ENCODE data around the gene TCN2.
"Not testable (repeated sequence)": the region's sequence is repeated elsewhere in the genome, so short reads cannot be mapped to it uniquely, and the experiment has no call there.

TCN2 gene

GRCh38 chr22:30578481-30578880, 28.5 kb upstream of the TCN2 start:
- DNase-seq (ENCODE audit: low spot score), result no peak

DNA sequence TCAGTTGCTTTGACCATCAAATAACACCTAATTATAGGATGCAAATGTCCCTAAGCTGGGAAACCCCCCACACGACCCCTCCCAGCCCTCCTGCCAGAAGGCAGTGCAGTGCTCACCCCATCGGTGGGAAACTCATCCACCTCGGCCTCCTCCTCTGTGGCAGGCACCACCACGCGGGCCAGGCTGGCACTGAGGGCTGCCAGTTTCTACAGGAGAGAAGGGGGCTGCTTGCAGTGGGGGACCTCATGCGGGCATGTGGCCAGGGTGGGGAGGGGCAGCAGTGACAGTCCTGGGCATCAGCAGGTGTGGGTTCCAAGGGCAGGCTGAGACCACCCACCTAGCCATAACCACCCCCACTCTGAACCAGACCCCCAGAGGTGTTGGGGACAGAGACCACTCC, 26.1 kb upstream of the TCN2 start:
- DNase-seq (ENCODE audit: low spot score), result no peak

DNA sequence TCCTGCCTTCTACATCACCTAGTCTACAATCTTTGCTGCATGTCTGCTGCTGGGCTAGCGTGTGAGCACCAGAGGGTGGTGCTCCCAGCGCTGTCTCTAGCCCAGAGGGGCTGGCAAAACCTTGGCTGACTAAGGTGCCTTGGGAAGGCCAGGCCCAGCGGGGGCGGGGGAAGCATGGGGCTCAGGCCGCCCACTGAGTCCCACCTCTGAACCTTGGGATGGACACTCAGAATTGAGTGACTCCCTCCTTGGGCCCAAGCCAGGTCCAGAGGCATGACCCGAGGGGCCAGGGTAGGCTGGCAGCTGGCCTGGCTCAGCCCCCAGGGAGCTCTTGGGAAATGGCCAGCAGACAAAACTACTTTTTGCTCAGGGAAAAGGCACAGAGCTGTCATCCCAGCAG, 24.9 kb upstream of the TCN2 start:
- no peak for DNase-seq (ENCODE audit: low spot score)

DNA sequence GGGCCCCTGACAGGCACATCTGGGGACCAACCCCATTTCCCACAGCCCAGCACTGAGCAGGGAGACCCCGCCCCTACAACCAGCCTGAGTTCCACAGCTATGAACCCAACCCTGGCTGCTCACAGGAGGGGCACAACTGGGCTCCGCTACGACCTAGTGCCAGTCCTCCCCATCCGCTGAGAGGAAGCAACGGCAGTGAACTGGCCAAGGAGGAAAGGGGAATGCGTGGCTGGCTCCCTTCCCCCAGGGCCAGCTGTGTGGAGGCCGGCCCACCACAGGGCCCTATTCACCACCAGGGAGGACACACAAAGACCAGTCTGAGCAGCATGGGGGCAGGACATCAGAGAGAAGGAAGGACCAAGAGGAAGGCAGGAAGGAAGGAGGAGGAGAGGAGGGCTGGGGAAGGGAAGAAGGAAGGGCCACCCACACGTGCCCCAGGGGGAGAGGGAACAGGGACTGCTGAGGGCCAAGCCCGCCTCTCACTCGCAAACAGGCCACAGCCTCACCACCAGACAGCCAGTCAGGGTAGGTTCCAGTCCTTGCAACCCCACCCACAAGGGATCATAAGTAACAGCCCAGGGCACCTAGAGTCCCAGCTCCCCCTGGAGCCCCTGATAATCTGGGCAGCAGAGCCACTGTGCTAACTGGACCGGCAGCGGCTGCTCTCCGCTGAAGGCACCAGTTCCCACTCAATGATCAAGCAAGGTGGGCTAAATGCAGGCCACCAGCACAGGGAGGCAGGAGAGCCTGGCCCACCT, 24.0 kb upstream of the TCN2 start:
- no peak for DNase-seq (ENCODE audit: low spot score)

- no peak for DNase-seq (ENCODE audit: low spot score)
Measured at GRCh38 chr22:30584441-30584840, 22.5 kb upstream of the TCN2 start.

GRCh38 chr22:30586414-30586813, 20.6 kb upstream of the TCN2 start:
- DNase-seq (ENCODE audit: low spot score), result no peak

- DNase-seq (ENCODE audit: low spot score), result no peak
Measured at GRCh38 chr22:30591191-30591587, 15.8 kb upstream of the TCN2 start.

DNA sequence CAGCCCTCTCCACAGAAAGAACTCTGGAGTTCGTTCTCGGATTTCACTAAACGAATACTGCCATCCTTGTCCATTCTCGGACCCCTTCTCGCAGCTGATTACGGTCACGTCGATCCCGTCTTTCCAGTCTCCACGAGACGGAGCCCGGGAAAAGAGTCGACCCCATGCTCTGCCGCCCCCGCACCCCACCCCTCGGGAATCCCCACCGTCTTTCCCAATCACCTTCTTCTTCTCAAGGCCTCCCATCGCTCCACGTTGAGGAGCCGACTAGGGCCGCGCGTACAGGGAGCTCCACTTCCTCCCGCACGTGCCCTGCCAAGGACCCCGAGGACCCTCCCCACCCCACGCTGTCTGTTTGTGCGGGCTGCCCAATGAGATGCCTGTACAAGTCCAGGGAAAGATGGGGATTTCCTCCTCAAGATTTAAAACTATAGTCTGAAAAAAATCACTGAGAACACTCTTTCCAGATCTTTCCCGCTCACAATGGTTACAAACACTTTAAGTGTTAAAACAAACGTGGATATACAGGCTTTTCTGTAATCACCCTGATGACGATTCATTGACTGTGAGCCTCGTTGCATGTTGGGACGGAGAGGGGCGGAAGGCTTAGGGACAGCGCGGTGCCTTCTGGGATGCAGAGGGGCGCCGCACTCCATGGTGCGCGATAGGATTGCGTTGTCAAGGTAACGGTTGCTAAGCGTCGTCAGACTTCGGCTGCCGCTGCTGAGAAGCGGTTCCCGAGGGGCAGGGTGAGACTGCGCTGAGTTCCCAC, 15.2 kb upstream of the TCN2 start, which contains the start of gene PES1:
TSS of gene PES1 (minus strand) at position 323 of the 772 bp plus-strand sequence. CDS start at position 246, 77 bp downstream.
- DNase-seq (ENCODE audit: low spot score), result peak; percentile 97

DNA sequence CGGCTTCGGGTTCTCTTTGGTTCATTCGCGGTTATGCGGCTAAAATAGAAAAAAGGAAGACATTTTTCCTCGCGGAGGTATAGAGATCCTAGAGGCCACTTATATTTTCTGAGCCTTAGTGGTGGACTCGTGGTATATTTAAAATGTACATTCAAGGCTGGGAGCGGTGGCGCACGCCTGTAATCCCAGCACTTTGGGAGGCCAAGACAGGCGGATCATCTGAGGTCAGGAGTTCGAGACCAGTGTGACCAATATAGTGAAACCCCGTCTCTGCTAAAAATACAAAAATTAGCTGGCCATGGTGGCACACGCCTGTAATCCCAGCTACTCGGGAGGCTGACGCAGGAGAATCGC, 14.6 kb upstream of the TCN2 start:
- not testable (repeated sequence) for DNase-seq (ENCODE audit: low spot score)

DNA sequence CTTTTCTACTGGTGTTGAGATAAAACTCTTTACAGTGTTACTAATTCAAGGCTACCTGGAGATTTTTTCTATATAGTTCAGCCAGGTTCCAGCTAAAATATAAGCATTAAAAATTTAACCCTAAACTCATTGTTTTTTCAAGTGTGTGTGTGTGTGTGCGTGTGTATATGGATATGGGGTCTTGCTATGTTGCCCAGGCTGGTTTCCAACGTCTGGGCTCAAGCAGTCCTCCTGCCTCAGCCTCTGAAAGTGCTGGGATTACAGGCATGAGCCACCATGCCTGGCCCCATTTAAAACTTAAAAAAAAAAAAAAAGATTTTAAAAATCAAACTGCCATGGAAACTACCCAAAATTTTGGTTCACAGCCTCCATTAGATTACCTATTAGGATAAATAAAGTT, 10.8 kb upstream of the TCN2 start:
- no peak for DNase-seq (ENCODE audit: low spot score)

DNA sequence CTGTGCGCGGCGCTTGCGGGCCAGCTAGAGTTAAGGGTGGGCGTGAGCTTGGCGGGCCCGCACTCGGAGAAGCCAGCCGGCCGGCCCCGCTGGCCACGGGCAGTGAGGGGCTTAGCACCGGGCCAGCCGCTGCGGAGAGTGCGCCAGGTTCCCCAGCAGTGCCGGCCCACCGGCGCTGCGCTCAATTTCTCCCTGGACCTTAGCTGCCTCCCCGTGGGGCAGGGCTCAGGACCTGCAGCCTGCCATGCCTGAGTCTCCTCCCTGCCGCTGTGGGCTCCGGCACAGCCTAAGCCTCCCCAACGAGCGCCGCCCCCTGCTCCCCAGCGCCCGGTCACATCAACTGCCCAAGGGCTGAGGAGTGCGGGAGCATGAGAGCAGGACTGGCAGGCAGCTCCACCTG, 10.1 kb upstream of the TCN2 start:
- DNase-seq (ENCODE audit: low spot score), result no peak

- DNase-seq (ENCODE audit: low spot score), result no peak
Measured at GRCh38 chr22:30598986-30599385, 8.0 kb upstream of the TCN2 start.

- DNase-seq (ENCODE audit: low spot score), result no peak
Measured at GRCh38 chr22:30600921-30601320, 6.1 kb upstream of the TCN2 start.

DNA sequence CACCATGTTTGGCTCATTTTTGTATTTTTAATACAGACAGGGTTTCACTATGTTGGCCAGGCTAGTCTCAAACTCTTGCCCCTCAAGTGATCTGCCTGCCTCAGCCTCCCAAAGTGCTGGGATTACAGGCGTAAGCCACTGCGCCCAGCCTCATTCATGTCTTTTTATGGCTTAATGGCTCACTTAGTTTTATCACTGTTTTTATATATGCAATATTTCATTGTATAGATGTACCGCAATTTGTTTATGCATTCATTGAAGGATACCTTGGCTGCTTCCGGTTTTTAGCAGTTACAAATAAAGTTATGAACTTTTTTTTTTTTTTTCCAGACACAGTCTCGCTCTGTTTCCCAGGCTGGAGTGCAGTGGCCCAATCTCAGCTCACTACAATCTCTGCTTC, 5.5 kb upstream of the TCN2 start:
- DNase-seq (ENCODE audit: low spot score), result no peak

GRCh38 chr22:30602049-30602448, 4.9 kb upstream of the TCN2 start:
- no peak for DNase-seq (ENCODE audit: low spot score)

- DNase-seq (ENCODE audit: low spot score), result no peak
Measured at GRCh38 chr22:30603801-30604200, 3.2 kb upstream of the TCN2 start.

- DNase-seq (ENCODE audit: low spot score), result no peak
Measured at GRCh38 chr22:30604723-30605122, 2.3 kb upstream of the TCN2 start.

GRCh38 chr22:30605449-30606110, 1.4 kb upstream of the TCN2 start:
- peak; percentile 66 for DNase-seq (ENCODE audit: low spot score)

- DNase-seq (ENCODE audit: low spot score), result no peak
Measured at GRCh38 chr22:30607300-30607930, 441 bp downstream of the TCN2 start.

GRCh38 chr22:30607939-30608338, 965 bp downstream of the TCN2 start:
- no peak for DNase-seq (ENCODE audit: low spot score)

DNA sequence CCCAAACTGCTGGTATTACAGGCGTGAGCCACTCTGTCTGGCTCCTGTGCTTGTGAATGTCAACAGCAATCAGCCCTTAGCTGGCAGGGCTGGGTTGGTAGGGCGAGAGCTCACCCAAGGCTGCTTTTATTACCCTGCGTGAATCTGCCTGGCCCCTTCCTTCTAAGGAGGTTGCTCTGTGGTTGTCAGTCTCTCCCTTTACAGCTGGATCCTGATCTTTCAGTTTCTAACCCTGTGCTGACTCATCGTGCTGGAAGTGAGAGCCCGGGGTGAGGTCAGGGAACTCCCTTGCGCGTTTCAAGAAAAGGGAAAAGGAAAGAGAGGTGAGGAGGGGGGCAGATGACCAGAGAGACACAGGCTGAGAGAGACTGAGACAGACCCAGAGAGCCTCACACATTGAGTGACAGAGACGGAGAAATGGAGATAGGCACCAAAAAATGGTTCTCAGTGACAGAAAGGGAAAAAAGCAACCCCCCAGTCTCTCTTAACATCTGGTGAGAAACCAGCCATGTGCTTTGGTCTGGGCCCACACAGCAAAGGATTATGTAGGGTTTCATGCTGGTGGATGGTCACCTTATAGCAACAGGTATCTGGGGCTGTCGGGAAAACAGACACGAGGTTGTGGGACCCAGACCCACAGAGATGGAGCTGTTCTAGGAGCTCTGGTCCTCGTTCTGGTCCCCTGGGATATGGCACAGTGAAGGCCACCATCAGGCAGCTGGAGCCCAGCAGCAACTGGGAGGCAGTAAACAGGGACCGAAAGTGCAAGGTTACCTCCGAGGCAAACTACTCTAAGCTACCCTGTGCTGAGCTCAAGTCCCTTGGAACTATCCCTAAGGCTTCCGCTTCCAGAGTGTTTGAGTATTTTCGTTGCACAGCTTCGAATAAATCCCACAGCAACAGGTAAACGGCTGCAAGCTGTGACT, 2.5 kb downstream of the TCN2 start:
- DNase-seq (ENCODE audit: low spot score), result peak; percentile 89

All from hepatic stellate cell (primary cell).